Measurements from ENCODE around the gene AKIP1.

The AKIP1 gene

GRCh38 chr11:8899119-8899753 lies 11.8 kb upstream of the AKIP1 start:
- no peaks in the 10 kb centered on the region for H3F3A ChIP-seq (ENCODE audit: insufficient read depth, low read length)
- H3K9me2 ChIP-seq (replicated peaks; ENCODE audit: insufficient read depth, low read length): no peaks in the 10 kb centered on the region
- no peak overlapping the region for H3K4me3 ChIP-seq (ENCODE audit: low read length)
- no peaks in the 10 kb centered on the region for H3K9me3 ChIP-seq (replicated peaks; ENCODE audit: insufficient read depth, low read length)
- H3K9ac ChIP-seq (ENCODE audit: low read length): no peak overlapping the region
- H3K27ac ChIP-seq (ENCODE audit: low read length): no peak overlapping the region
- DNase-seq: no peak
- TF ChIP-seq EZH2 (optimal IDR thresholded peaks at IDR 0.05; ENCODE audit: low read depth, low read length) (no peak), CTCF (IDR thresholded peaks at IDR 0.05; ENCODE audit: low read length) (no peak), EZH2phosphoT487 (IDR thresholded peaks at IDR 0.05; ENCODE audit: low read length) (no peak)
- H2AFZ ChIP-seq (ENCODE audit: low read length): no peak overlapping the region
- no peaks in the 10 kb centered on the region for H4K20me1 ChIP-seq (ENCODE audit: insufficient read depth, low read length)
- no peaks in the 10 kb centered on the region for H3K4me1 ChIP-seq (ENCODE audit: low read length)
- no peak overlapping the region for H3K4me2 ChIP-seq (ENCODE audit: low read depth, low read length)
- H3K27me3 ChIP-seq (replicated peaks; ENCODE audit: insufficient read depth, low read length): no peaks in the 10 kb centered on the region
- no peaks in the 10 kb centered on the region for H3K36me3 ChIP-seq (replicated peaks; ENCODE audit: insufficient read depth, low read length)
- H3K79me2 ChIP-seq (ENCODE audit: low read length): no peaks in the 10 kb centered on the region

DNA sequence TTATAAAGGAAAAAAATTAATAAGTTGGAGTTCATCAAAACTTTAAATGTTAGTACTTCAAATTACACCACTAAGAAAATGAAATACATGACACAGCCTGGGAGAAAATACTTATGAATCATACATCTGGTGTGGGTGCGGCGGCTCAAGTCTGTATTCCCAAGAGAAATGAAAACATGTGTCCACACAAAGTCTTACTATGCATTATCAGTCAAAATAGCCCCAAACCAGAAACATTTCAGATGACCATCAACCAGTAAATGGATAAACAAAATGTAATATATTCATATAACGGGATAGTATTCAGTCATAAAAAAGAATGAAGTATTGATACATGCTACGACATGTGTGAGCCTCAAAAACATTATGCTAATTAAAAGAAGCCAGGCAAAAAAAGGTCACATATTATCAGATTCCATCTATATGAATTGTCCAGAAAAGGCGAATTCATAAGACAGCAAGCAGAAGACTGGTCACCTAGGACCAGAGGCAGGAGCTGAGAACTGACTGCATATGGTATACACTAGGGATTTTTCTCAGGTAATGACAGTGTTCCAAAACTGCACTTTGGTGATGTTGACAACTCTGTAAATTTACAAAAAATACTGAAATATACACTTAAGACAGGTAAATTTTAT lies 5.3 kb upstream of the AKIP1 start:
- TF ChIP-seq EZH2 (optimal IDR thresholded peaks at IDR 0.05; ENCODE audit: low read depth, low read length) (no peak), CTCF (IDR thresholded peaks at IDR 0.05; ENCODE audit: low read length) (no peak), EZH2phosphoT487 (IDR thresholded peaks at IDR 0.05; ENCODE audit: low read length) (no peak)
- H3K4me3 ChIP-seq (ENCODE audit: low read length): no peak overlapping the region
- no peak overlapping the region for H3K4me2 ChIP-seq (ENCODE audit: low read depth, low read length)
- DNase-seq: no peak
- no peak overlapping the region for H3K9ac ChIP-seq (ENCODE audit: low read length)
- H3F3A ChIP-seq (ENCODE audit: insufficient read depth, low read length): no peaks in the 10 kb centered on the region
- H4K20me1 ChIP-seq (ENCODE audit: insufficient read depth, low read length): no peaks in the 10 kb centered on the region
- H3K9me2 ChIP-seq (replicated peaks; ENCODE audit: insufficient read depth, low read length): no peaks in the 10 kb centered on the region
- no peak overlapping the region for H2AFZ ChIP-seq (ENCODE audit: low read length)
- no peaks in the 10 kb centered on the region for H3K27me3 ChIP-seq (replicated peaks; ENCODE audit: insufficient read depth, low read length)
- H3K79me2 ChIP-seq (ENCODE audit: low read length): no peaks in the 10 kb centered on the region
- H3K4me1 ChIP-seq (ENCODE audit: low read length): peaks cover 5% of the 10 kb centered on the region; the same call in 1 of the 2 replicates
- H3K27ac ChIP-seq (ENCODE audit: low read length): no peak overlapping the region
- no peaks in the 10 kb centered on the region for H3K9me3 ChIP-seq (replicated peaks; ENCODE audit: insufficient read depth, low read length)
- H3K36me3 ChIP-seq (replicated peaks; ENCODE audit: insufficient read depth, low read length): no peaks in the 10 kb centered on the region

GRCh38 chr11:8907116-8907515 lies 3.9 kb upstream of the AKIP1 start:
- H3K36me3 ChIP-seq (replicated peaks; ENCODE audit: insufficient read depth, low read length): no peaks in the 10 kb centered on the region
- no peak overlapping the region for H3K4me3 ChIP-seq (ENCODE audit: low read length)
- no peaks in the 10 kb centered on the region for H3F3A ChIP-seq (ENCODE audit: insufficient read depth, low read length)
- H3K9me2 ChIP-seq (replicated peaks; ENCODE audit: insufficient read depth, low read length): no peaks in the 10 kb centered on the region
- peaks cover 5% of the 10 kb centered on the region; the same call in 1 of the 2 replicates for H3K79me2 ChIP-seq (ENCODE audit: low read length)
- no peak overlapping the region for H2AFZ ChIP-seq (ENCODE audit: low read length)
- peaks cover 5% of the 10 kb centered on the region; the same call in 1 of the 2 replicates for H3K4me1 ChIP-seq (ENCODE audit: low read length)
- H4K20me1 ChIP-seq (ENCODE audit: insufficient read depth, low read length): no peaks in the 10 kb centered on the region
- H3K9me3 ChIP-seq (replicated peaks; ENCODE audit: insufficient read depth, low read length): no peaks in the 10 kb centered on the region
- no peak overlapping the region for H3K27ac ChIP-seq (ENCODE audit: low read length)
- H3K27me3 ChIP-seq (replicated peaks; ENCODE audit: insufficient read depth, low read length): no peaks in the 10 kb centered on the region
- TF ChIP-seq CTCF (IDR thresholded peaks at IDR 0.05; ENCODE audit: low read length) (no peak), EZH2phosphoT487 (IDR thresholded peaks at IDR 0.05; ENCODE audit: low read length) (no peak), EZH2 (optimal IDR thresholded peaks at IDR 0.05; ENCODE audit: low read depth, low read length) (no peak)
- H3K9ac ChIP-seq (ENCODE audit: low read length): no peak overlapping the region
- DNase-seq: no peak
- H3K4me2 ChIP-seq (ENCODE audit: low read depth, low read length): no peak overlapping the region

All from MM.1S (cell line).